ENCODE data around the gene MAPRE2.

DNA sequence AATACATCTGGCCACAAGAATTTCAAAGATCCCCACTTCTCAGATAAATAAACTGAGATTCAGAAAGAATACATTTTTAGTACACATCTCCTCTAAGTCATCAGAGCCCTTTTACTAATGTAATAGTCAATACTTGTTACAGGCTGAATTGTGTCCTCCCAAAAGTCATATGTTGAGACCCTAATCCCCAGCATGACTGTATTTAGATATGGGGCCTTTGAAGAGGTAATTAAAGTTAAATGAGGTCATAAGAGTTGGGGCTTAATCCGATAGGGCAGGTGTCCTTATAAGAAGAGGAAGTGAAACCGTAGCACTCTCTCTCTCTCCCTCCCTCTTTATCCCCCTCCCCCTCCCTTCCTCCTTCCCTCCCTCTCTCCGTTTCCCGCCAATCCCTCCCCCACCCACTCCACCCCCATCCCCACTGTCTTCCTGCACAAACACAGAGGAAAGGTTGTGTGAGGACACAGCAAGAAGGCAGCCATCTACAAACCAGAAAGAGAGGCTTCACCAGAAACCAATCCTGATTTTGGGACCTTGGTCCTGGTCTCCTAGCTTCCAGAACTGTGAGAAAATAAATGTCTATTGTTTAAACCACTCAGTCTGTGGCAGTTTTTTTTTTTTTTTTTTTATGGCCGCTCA lies 133.0 kb downstream of the MAPRE2 start:
- TF ChIP-seq EZH2 (IDR thresholded peaks at IDR 0.05; ENCODE audit: low read length, missing control alignments): no peak
- TF ChIP-seq, protein P1, sequence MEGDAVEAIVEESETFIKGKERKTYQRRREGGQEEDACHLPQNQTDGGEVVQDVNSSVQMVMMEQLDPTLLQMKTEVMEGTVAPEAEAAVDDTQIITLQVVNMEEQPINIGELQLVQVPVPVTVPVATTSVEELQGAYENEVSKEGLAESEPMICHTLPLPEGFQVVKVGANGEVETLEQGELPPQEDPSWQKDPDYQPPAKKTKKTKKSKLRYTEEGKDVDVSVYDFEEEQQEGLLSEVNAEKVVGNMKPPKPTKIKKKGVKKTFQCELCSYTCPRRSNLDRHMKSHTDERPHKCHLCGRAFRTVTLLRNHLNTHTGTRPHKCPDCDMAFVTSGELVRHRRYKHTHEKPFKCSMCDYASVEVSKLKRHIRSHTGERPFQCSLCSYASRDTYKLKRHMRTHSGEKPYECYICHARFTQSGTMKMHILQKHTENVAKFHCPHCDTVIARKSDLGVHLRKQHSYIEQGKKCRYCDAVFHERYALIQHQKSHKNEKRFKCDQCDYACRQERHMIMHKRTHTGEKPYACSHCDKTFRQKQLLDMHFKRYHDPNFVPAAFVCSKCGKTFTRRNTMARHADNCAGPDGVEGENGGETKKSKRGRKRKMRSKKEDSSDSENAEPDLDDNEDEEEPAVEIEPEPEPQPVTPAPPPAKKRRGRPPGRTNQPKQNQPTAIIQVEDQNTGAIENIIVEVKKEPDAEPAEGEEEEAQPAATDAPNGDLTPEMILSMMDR (conservative IDR thresholded peaks at IDR 0.05 in 1 of 2, IDR thresholded peaks at IDR 0.05 in 1 of 2; ENCODE audit: low read depth in 1 of 2, low read length in 2 of 2): no peak
